Stomach smooth muscle (tissue), 2 donors: ENCODE measurements around the gene CLDN8.

Experiments used
- H3K27ac ChIP-seq: one replicate; pipeline ENCODE4 v1.7.0; 2013; ENCODE audit warnings: mild to moderate bottlenecking, low read length, inconsistent platforms
- H3K27me3 ChIP-seq, 2 donors: one replicate each; pipeline ENCODE4 v1.7.0; 2013; ENCODE audit warnings: low read length in 2 of 2; ENCODE audit not compliant: insufficient read depth in 2 of 2, control insufficient read depth in 1 of 2
- H3K36me3 ChIP-seq, 2 donors: one replicate each; pipeline ENCODE4 v1.7.0; 2013; ENCODE audit warnings: low read length in 2 of 2; ENCODE audit not compliant: control insufficient read depth in 2 of 2, insufficient read depth in 2 of 2
- H3K4me1 ChIP-seq: one replicate; pipeline ENCODE4 v1.7.0; 2013; ENCODE audit warnings: low read length; ENCODE audit not compliant: control insufficient read depth, insufficient read depth
- H3K4me3 ChIP-seq, 2 donors: one replicate each; pipeline ENCODE4 v1.7.0; 2013; ENCODE audit warnings: low read length in 2 of 2
- H3K9ac ChIP-seq, 2 donors: one replicate each; pipeline ENCODE4 v1.7.0; 2013; ENCODE audit warnings: low read length in 2 of 2, mild to moderate bottlenecking in 1 of 2
- H3K9me3 ChIP-seq, 2 donors: one replicate each; pipeline ENCODE4 v1.7.0; 2013; ENCODE audit warnings: low read length in 2 of 2; ENCODE audit not compliant: control insufficient read depth in 2 of 2
- donor health status: healthy.
- donor health status: Pancreatic carcinoma.

Gene CLDN8

GRCh38 chr21:30206551-30207251 is 9.2 kb downstream of the CLDN8 start:
- Histone ChIP-seq H3K27ac (no peak overlapping the region), H3K27me3 (no peaks in the 10 kb centered on the region), H3K4me3 (no peak overlapping the region), H3K4me1 (no peaks in the 10 kb centered on the region), H3K9ac (no peak overlapping the region), H3K9me3 (peaks cover 0 to 3% of the 10 kb centered on the region in 2 donors), H3K36me3 (no peaks in the 10 kb centered on the region)

GRCh38 chr21:30200000-30200399 is 15.9 kb downstream of the CLDN8 start:
- H3K27ac ChIP-seq = no peak overlapping the region
- no peaks in the 10 kb centered on the region for H3K36me3 ChIP-seq
- H3K4me3 ChIP-seq = no peak overlapping the region
- no peaks in the 10 kb centered on the region for H3K4me1 ChIP-seq
- no peak overlapping the region for H3K9ac ChIP-seq
- no peaks in the 10 kb centered on the region for H3K9me3 ChIP-seq
- no peaks in the 10 kb centered on the region for H3K27me3 ChIP-seq

GRCh38 chr21:30194701-30195299 is 21.1 kb downstream of the CLDN8 start:
- H3K4me3 ChIP-seq = no peak overlapping the region

GRCh38 chr21:30193201-30193600 is 22.7 kb downstream of the CLDN8 start:
- no peak overlapping the region for H3K4me3 ChIP-seq

More at GRCh38 chr21:30194701-30195299, 21.1 kb downstream of the CLDN8 start:
- Histone ChIP-seq H3K36me3 (no peaks in the 10 kb centered on the region), H3K4me1 (no peaks in the 10 kb centered on the region), H3K27ac (no peak overlapping the region), H3K9me3 (no peaks in the 10 kb centered on the region), H3K27me3 (no peaks in the 10 kb centered on the region), H3K9ac (no peak overlapping the region)

GRCh38 chr21:30190554-30190953 is 25.3 kb downstream of the CLDN8 start:
- Histone ChIP-seq H3K4me3 (no peak overlapping the region), H3K9ac (no peak overlapping the region), H3K27ac (no peak overlapping the region), H3K9me3 (peaks cover 0 to 2% of the 10 kb centered on the region in 2 donors), H3K27me3 (no peaks in the 10 kb centered on the region), H3K36me3 (no peaks in the 10 kb centered on the region), H3K4me1 (no peaks in the 10 kb centered on the region)

More at GRCh38 chr21:30193201-30193600, 22.7 kb downstream of the CLDN8 start:
- no peak overlapping the region for H3K9ac ChIP-seq
- H3K9me3 ChIP-seq = no peaks in the 10 kb centered on the region
- H3K4me1 ChIP-seq = no peaks in the 10 kb centered on the region
- no peaks in the 10 kb centered on the region for H3K36me3 ChIP-seq
- no peaks in the 10 kb centered on the region for H3K27me3 ChIP-seq
- H3K27ac ChIP-seq = no peak overlapping the region

- H3K4me1 ChIP-seq = no peaks in the 10 kb centered on the region
- H3K4me3 ChIP-seq = no peak overlapping the region
- no peak overlapping the region for H3K27ac ChIP-seq
- H3K27me3 ChIP-seq = no peaks in the 10 kb centered on the region
- peaks cover 0 to 2% of the 10 kb centered on the region in 2 donors for H3K9me3 ChIP-seq
- no peak overlapping the region for H3K9ac ChIP-seq
- no peaks in the 10 kb centered on the region for H3K36me3 ChIP-seq
Measured at GRCh38 chr21:30189773-30190172, 26.1 kb downstream of the CLDN8 start.

GRCh38 chr21:30186242-30186641 is 29.7 kb downstream of the CLDN8 start:
- Histone ChIP-seq H3K4me1 (no peaks in the 10 kb centered on the region), H3K9ac (no peak overlapping the region), H3K27me3 (no peaks in the 10 kb centered on the region), H3K4me3 (no peak overlapping the region), H3K36me3 (no peaks in the 10 kb centered on the region), H3K9me3 (peaks cover 0 to 2% of the 10 kb centered on the region in 2 donors), H3K27ac (no peak overlapping the region)

- H3K4me3 ChIP-seq = no peak overlapping the region
Measured at GRCh38 chr21:30168086-30168485, 47.8 kb downstream of the CLDN8 start.

GRCh38 chr21:30166705-30167104 is 49.2 kb downstream of the CLDN8 start, which contains the start of gene CLDN17:
TSS of gene CLDN17 (minus strand) at chr21:30166805. CDS start at chr21:30166617, 188 bp downstream.
- Histone ChIP-seq H3K9me3 (no peaks in the 10 kb centered on the region), H3K4me3 (no peak within 1 kb of the TSS), H3K36me3 (no peaks in the 10 kb centered on the region), H3K9ac (no peak within 1 kb of the TSS), H3K27me3 (no peaks in the 10 kb centered on the region), H3K27ac (no peak within 1 kb of the TSS), H3K4me1 (no peaks in the 10 kb centered on the region)

More at GRCh38 chr21:30168086-30168485, 47.8 kb downstream of the CLDN8 start:
- H3K27me3 ChIP-seq = no peaks in the 10 kb centered on the region
- no peak overlapping the region for H3K27ac ChIP-seq
- no peaks in the 10 kb centered on the region for H3K36me3 ChIP-seq
- H3K4me1 ChIP-seq = no peaks in the 10 kb centered on the region
- no peaks in the 10 kb centered on the region for H3K9me3 ChIP-seq
- no peak overlapping the region for H3K9ac ChIP-seq

- no peaks in the 10 kb centered on the region for H3K9me3 ChIP-seq
- no peaks in the 10 kb centered on the region for H3K36me3 ChIP-seq
- no peak overlapping the region for H3K27ac ChIP-seq
- H3K27me3 ChIP-seq = no peaks in the 10 kb centered on the region
- no peak overlapping the region for H3K4me3 ChIP-seq
- no peaks in the 10 kb centered on the region for H3K4me1 ChIP-seq
- no peak overlapping the region for H3K9ac ChIP-seq
Measured at GRCh38 chr21:30166171-30166570, 49.7 kb downstream of the CLDN8 start.

GRCh38 chr21:30164796-30165195 is 51.1 kb downstream of the CLDN8 start:
- H3K9me3 ChIP-seq = no peaks in the 10 kb centered on the region
- no peaks in the 10 kb centered on the region for H3K36me3 ChIP-seq
- no peak overlapping the region for H3K9ac ChIP-seq
- H3K4me1 ChIP-seq = no peaks in the 10 kb centered on the region
- H3K27ac ChIP-seq = no peak overlapping the region
- no peaks in the 10 kb centered on the region for H3K27me3 ChIP-seq
- H3K4me3 ChIP-seq = no peak overlapping the region
